HEK293 (cell line): ENCODE results near the gene GRK5.

ENCODE experiments used
- ZNF121 ChIP-seq: fragments of 450-650 bp; formaldehyde crosslinking; IDR thresholded peaks from 2 replicates; pipeline ENCODE4 v1.5.1; 2016; ENCODE audit warnings: missing biosample characterization, missing genetic modification characterization
- ZNF513 ChIP-seq: fragments of 450-650 bp; IDR thresholded peaks from 2 replicates; pipeline ENCODE4 v1.5.1; 2018; ENCODE audit warnings: missing biosample characterization, missing genetic modification characterization
- ZNF768 ChIP-seq: fragments of 450-650 bp; formaldehyde crosslinking; IDR thresholded peaks from 2 replicates; pipeline ENCODE4 v1.5.1; 2018; ENCODE audit warnings: missing biosample characterization, mild to moderate bottlenecking, missing genetic modification characterization
- TF ChIP-seq, protein P1 (sequence below): fragments of 450-650 bp; formaldehyde crosslinking; IDR thresholded peaks from 2 replicates; pipeline ENCODE4 v1.5.1; 2016; ENCODE audit warnings: missing biosample characterization, missing genetic modification characterization
- TF ChIP-seq, protein P2 (sequence below): fragments of 450-650 bp; formaldehyde crosslinking; optimal IDR thresholded peaks from 2 replicates; pipeline ENCODE3; 2016; ENCODE audit warnings: missing biosample characterization, mild to moderate bottlenecking, missing genetic modification characterization

DNA sequence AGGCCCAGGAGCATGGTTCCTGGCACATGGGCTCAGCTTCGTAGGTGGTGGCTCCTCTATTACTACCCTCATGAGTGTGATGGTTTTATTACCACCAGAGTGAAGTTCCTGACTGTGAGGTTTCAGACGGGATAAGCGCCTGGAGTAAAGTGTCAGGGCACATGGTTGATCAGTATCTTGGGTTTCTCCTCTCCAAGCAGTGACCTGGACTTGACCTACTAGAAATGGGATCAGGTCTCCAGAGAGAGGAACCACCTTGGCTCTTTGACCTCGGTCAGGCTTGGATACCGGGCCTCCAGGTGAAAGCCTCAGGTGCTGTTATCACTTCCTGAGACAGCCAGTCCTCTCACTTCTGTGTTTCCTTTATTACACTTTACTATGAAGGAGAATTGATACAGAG lies 67.7 kb downstream of the GRK5 start:
- TF ChIP-seq, protein P1, sequence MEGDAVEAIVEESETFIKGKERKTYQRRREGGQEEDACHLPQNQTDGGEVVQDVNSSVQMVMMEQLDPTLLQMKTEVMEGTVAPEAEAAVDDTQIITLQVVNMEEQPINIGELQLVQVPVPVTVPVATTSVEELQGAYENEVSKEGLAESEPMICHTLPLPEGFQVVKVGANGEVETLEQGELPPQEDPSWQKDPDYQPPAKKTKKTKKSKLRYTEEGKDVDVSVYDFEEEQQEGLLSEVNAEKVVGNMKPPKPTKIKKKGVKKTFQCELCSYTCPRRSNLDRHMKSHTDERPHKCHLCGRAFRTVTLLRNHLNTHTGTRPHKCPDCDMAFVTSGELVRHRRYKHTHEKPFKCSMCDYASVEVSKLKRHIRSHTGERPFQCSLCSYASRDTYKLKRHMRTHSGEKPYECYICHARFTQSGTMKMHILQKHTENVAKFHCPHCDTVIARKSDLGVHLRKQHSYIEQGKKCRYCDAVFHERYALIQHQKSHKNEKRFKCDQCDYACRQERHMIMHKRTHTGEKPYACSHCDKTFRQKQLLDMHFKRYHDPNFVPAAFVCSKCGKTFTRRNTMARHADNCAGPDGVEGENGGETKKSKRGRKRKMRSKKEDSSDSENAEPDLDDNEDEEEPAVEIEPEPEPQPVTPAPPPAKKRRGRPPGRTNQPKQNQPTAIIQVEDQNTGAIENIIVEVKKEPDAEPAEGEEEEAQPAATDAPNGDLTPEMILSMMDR (tag by site-specific recombination) = no peak
- TF ChIP-seq ZNF768 (tag by site-specific recombination) = no peak
- TF ChIP-seq ZNF121 (tag by site-specific recombination) = no peak
- TF ChIP-seq, protein P2, sequence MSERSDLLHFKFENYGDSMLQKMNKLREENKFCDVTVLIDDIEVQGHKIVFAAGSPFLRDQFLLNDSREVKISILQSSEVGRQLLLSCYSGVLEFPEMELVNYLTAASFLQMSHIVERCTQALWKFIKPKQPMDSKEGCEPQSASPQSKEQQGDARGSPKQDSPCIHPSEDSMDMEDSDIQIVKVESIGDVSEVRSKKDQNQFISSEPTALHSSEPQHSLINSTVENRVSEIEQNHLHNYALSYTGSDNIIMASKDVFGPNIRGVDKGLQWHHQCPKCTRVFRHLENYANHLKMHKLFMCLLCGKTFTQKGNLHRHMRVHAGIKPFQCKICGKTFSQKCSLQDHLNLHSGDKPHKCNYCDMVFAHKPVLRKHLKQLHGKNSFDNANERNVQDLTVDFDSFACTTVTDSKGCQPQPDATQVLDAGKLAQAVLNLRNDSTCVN (tag by site-specific recombination) = no peak
- no peak for TF ChIP-seq ZNF513 (tag by site-specific recombination)
